Urinary bladder (tissue), 4 donors: ENCODE measurements around the gene OIT3. TPM values are rescaled to one million over a fixed set of nuclear protein-coding genes. Genes with fewer than 3 reads are reported as not detected.
"Not testable (repeated sequence)": the region's sequence is repeated elsewhere in the genome, so short reads cannot be mapped to it uniquely, and the experiment has no call there.

Experiments
- DNase-seq: peaks from one replicate; pipeline ENCODE4 v3.0.0-alpha.2; 2015; ENCODE audit errors: extremely low spot score
- H3K27ac ChIP-seq: one replicate; pipeline ENCODE4 v1.5.1; 2013; ENCODE audit warnings: low read depth, mild to moderate bottlenecking, moderate library complexity
- H3K36me3 ChIP-seq: one replicate; pipeline ENCODE4 v1.6.1; 2013; ENCODE audit warnings: mild to moderate bottlenecking, moderate library complexity; ENCODE audit not compliant: insufficient read depth
- H3K4me1 ChIP-seq: one replicate; pipeline ENCODE4 v1.6.1; 2013; ENCODE audit warnings: mild to moderate bottlenecking, moderate library complexity; ENCODE audit not compliant: insufficient read depth
- H3K4me3 ChIP-seq: one replicate; pipeline ENCODE4 v1.5.1; 2013; ENCODE audit warnings: low read depth, low read length
- WGBS: extraction: QIAGEN DNeasy Blood & Tissue Kit; methylation state at CpG from one replicate; pipeline ENCODE4 v1.1.7; 2013; 5-methylcytosine and 5-hydroxymethylcytosine counted together
- polyA plus RNA-seq: library from polyadenylated mRNA; stranded (reverse); fragments of 200-250 nt; gene quantifications from one replicate; pipeline ENCODE4 v1.2.3, GENCODE V29; 2013
- total RNA-seq: library from RNA; depleted of rRNA; stranded (reverse); fragments of >200 nt; gene quantifications from one replicate; pipeline ENCODE4 v1.2.3, GENCODE V29; 2014
- donor health status: healthy with polysubstance abuse.
- donor health status: healthy.

Gene OIT3
- total and polyA plus RNA-seq, 2 donors = 0.08 to 2.3 TPM

- DNase-seq = no peak
- H3K36me3 ChIP-seq = no peaks in the 10 kb centered on the region
- H3K4me1 ChIP-seq = no peaks in the 10 kb centered on the region
- H3K4me3 ChIP-seq = no peak overlapping the region
- 69% methylated on average over 7 of the region's 7 CpGs for WGBS
- H3K27ac ChIP-seq = no peak overlapping the region
These were observed 19.7 kb downstream of the OIT3 start for GRCh38 chr10:72913287-72913686.

DNA sequence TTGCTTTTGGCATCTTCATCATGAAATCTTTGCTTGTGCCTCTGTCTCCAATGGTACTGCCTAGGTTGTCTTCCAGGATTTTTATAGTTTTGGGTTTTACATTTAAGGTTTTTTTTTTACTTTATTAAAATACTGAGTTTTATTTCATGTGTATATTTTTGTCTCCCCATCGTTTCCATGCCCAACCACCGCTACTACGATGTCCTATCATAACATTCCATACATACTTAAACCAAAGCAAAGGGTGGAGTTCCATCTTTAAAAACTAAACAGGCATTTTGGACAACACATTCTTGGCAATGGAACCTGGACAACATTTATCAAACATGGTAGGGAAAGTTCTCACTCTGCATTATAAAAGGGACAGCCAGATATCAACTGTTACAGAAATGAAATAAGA is 23.7 kb downstream of the OIT3 start:
- H3K36me3 ChIP-seq, DNase-seq, H3K4me3 ChIP-seq, H3K27ac ChIP-seq, H3K4me1 ChIP-seq: not testable (repeated sequence)
- WGBS = 17% methylated on average over 3 of the region's 3 CpGs

GRCh38 chr10:72917803-72918332 is 24.3 kb downstream of the OIT3 start:
- H3K4me3 ChIP-seq, DNase-seq, H3K36me3 ChIP-seq, H3K27ac ChIP-seq, H3K4me1 ChIP-seq: not testable (repeated sequence)
- 87% methylated on average over 2 of the region's 2 CpGs for WGBS

GRCh38 chr10:72918352-72918751 is 24.8 kb downstream of the OIT3 start:
- no peak overlapping the region for H3K4me3 ChIP-seq
- H3K4me1 ChIP-seq = no peaks in the 10 kb centered on the region
- H3K36me3 ChIP-seq = no peaks in the 10 kb centered on the region
- no peak for DNase-seq
- 95% methylated on average over 8 of the region's 8 CpGs for WGBS
- no peak overlapping the region for H3K27ac ChIP-seq

GRCh38 chr10:72921147-72921683 is 27.7 kb downstream of the OIT3 start:
- WGBS = 97% methylated on average over 1 of the region's 1 CpG
- H3K27ac ChIP-seq, H3K4me1 ChIP-seq, H3K4me3 ChIP-seq, DNase-seq, H3K36me3 ChIP-seq: not testable (repeated sequence)

DNA sequence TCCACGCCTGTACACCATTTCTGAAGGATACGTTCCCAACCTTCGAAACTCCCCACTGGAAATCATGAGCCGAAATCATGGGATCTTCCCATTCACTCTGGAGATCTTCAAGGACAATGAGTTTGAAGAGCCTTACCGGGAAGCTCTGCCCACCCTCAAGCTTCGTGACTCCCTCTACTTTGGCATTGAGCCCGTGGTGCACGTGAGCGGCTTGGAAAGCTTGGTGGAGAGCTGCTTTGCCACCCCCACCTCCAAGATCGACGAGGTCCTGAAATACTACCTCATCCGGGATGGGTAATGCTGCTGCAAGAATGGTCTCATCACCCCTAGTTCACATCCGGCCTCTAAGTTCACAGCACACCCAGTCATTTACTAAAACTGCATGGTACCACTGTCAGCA is 30.8 kb downstream of the OIT3 start:
- DNase-seq = no peak
- no peaks in the 10 kb centered on the region for H3K36me3 ChIP-seq
- H3K4me3 ChIP-seq = no peak overlapping the region
- H3K27ac ChIP-seq = no peak overlapping the region
- WGBS = 93% methylated on average over 13 of the region's 13 CpGs
- H3K4me1 ChIP-seq = no peaks in the 10 kb centered on the region

DNA sequence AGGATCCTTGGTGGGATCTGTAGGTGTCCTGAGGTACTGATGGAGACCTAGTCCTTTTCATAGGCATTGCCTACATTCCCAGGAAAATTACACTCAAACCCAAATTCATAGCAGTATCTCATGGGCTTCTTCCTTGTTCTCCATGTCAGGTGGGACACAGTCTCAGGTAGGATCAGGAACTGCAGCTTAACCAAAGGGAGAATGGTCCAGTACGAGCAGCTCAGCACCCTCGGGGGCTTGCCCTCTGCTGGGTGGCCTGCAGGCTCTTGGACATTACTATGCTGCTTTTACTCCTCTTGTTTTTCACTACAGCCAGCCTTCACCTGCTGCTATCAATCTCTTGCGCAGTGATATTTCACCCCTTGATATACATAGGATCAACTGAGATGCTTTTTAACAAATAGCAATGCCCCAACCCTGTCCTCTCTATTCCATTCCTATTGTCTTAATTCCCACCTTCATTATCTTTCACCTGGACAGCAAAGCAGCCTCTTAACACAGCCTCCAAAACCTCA is 32.5 kb downstream of the OIT3 start:
- no peak overlapping the region for H3K4me3 ChIP-seq
- WGBS = 89% methylated on average over 3 of the region's 3 CpGs
- no peak for DNase-seq

GRCh38 chr10:72927485-72927884 is 33.9 kb downstream of the OIT3 start:
- no peaks in the 10 kb centered on the region for H3K36me3 ChIP-seq
- H3K27ac ChIP-seq = no peak overlapping the region
- no peak for DNase-seq
- no peak overlapping the region for H3K4me3 ChIP-seq
- 63% methylated on average over 5 of the region's 5 CpGs for WGBS
- H3K4me1 ChIP-seq = no peaks in the 10 kb centered on the region

More for the DNA sequence above, 32.5 kb downstream of the OIT3 start:
- H3K4me1 ChIP-seq = no peaks in the 10 kb centered on the region
- H3K36me3 ChIP-seq = no peaks in the 10 kb centered on the region
- no peak overlapping the region for H3K27ac ChIP-seq

GRCh38 chr10:72928798-72929197 is 35.3 kb downstream of the OIT3 start:
- no peak overlapping the region for H3K27ac ChIP-seq
- no peaks in the 10 kb centered on the region for H3K36me3 ChIP-seq
- 97% methylated on average over 5 of the region's 5 CpGs for WGBS
- no peaks in the 10 kb centered on the region for H3K4me1 ChIP-seq
- no peak overlapping the region for H3K4me3 ChIP-seq
- DNase-seq = no peak

GRCh38 chr10:72930276-72930675 is 36.7 kb downstream of the OIT3 start:
- Histone ChIP-seq H3K27ac (no peak overlapping the region), H3K4me3 (no peak overlapping the region), H3K4me1 (no peaks in the 10 kb centered on the region), H3K36me3 (no peaks in the 10 kb centered on the region)
- no peak for DNase-seq
- 76% methylated on average over 2 of the region's 2 CpGs for WGBS

GRCh38 chr10:72932259-72933015 is 38.9 kb downstream of the OIT3 start:
- 89% methylated on average over 20 of the region's 20 CpGs for WGBS
- no peak for DNase-seq
- no peaks in the 10 kb centered on the region for H3K4me1 ChIP-seq
- no peak overlapping the region for H3K27ac ChIP-seq
- no peak overlapping the region for H3K4me3 ChIP-seq
- no peaks in the 10 kb centered on the region for H3K36me3 ChIP-seq

GRCh38 chr10:72935361-72935760 is 41.8 kb downstream of the OIT3 start:
- H3K4me3 ChIP-seq = no peak overlapping the region
- WGBS = 92% methylated on average over 6 of the region's 6 CpGs
- no peak for DNase-seq

GRCh38 chr10:72943498-72944234 is 50.1 kb downstream of the OIT3 start:
- no peak overlapping the region for H3K4me3 ChIP-seq
- WGBS = 50% methylated on average over 2 of the region's 2 CpGs
- no peaks in the 10 kb centered on the region for H3K36me3 ChIP-seq
- no peak for DNase-seq
- H3K27ac ChIP-seq = no peak overlapping the region
- no peaks in the 10 kb centered on the region for H3K4me1 ChIP-seq

More at GRCh38 chr10:72935361-72935760, 41.8 kb downstream of the OIT3 start:
- H3K4me1 ChIP-seq = no peaks in the 10 kb centered on the region
- H3K36me3 ChIP-seq = no peaks in the 10 kb centered on the region
- H3K27ac ChIP-seq = no peak overlapping the region
